ENCODE results near the gene CACNG7. TPM values are rescaled to one million over a fixed set of nuclear protein-coding genes. Genes with fewer than 3 reads are reported as not detected.
"Not testable (repeated sequence)": the region's sequence is repeated elsewhere in the genome, so short reads cannot be mapped to it uniquely, and the experiment has no call there.

CACNG7 gene
- total RNA-seq, 2 experiments from 2014 or later = not detected

DNA sequence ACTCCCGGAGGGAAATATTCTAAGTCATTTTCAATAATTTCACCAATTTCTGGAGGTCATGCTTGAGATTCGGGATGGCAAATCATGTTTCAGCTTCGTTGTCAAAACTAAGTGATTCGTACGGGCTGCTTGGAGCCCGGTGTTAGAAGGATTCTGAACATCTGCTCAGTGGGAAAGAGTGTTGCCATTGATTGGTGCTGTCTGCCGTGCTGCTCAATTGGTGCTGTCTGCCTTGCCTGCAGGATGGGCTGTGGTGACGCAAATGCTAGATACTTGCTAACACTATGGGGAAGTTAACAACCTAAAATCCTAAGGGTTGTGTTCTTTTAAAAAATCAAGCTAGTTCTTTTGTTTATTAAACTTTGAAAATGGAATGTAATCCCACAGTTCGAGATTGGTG, 36.4 kb downstream of the CACNG7 start:
- Mint-ChIP-seq H3K27me3 (peaks cover 44% of the 10 kb centered on the region), H3K4me3 (no peak overlapping the region), H3K9me3 (no peaks in the 10 kb centered on the region), H3K36me3 (no peaks in the 10 kb centered on the region), H3K4me1 (ENCODE audit: low read depth) (no peaks in the 10 kb centered on the region), H3K27ac (no peak overlapping the region)
- ChIA-PET POLR2A (interaction anchor here (0.6 kb wide), 2 partner anchors 9 to 62 kb away, joined by 3 to 4 read pairs; no protein-coding TSS in a partner anchor), CTCF (interaction anchor here (1.5 kb wide), 2 partner anchors 78 to 152 kb away, joined by 3 to 6 read pairs; no protein-coding TSS in a partner anchor)
- intact Hi-C loops (cut with micrococcal nuclease) = no loop called here
- DNase-seq = no peak

DNA sequence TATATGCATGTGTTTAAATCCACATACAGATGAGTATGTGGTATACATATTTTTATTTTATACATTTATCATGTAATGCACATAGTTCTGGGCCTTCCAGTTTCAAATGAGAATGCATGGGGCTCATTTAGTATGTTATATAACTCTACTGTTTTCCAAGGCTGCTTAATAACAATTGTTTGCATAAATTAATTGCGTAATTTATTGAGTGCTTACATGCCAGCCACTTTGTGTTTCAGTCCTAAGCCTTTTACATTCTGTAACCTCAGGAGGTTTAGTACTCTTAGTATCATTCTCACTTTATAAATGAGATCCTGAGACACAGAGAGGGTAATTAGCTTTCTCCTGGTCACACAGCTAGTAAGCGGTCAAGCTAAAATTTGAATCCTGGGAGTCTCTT, 36.9 kb downstream of the CACNG7 start:
- Mint-ChIP-seq H3K4me3 (no peak overlapping the region), H3K4me1 (ENCODE audit: low read depth) (no peaks in the 10 kb centered on the region), H3K9me3 (no peaks in the 10 kb centered on the region), H3K27ac (no peak overlapping the region), H3K27me3 (peaks cover 42% of the 10 kb centered on the region), H3K36me3 (no peaks in the 10 kb centered on the region)
- intact Hi-C loops (cut with micrococcal nuclease) = no loop called here
- ChIA-PET CTCF (no interaction called here), POLR2A (no interaction called here)
- DNase-seq = no peak

DNA sequence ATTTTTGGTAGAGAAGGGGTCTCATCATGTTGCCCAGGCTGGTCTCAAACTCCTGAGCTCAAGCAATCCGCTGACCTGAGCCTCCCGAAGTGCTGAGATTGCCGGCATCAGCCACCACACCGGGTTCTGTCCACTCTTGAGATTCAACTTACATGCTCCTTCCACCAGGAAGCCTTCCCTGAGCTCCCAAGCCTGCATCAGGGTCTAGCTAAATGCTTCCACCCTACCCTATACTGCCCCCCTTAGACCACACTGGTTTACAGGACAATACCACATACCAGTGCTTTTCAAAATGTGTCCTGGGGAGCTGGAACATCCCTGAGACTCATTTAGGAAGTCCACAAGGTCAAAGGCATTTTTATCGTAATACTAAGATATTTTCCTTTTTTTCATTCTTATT, 38.5 kb downstream of the CACNG7 start:
- ChIA-PET POLR2A (no interaction called here), CTCF (interaction anchor here (1.4 kb wide), 1 partner anchor 82 kb away, joined by 3 read pairs; no protein-coding TSS in a partner anchor)
- no peak overlapping the region for H3K4me3 Mint-ChIP-seq
- no peaks in the 10 kb centered on the region for H3K9me3 Mint-ChIP-seq
- peaks cover 35% of the 10 kb centered on the region for H3K27me3 Mint-ChIP-seq
- intact Hi-C loops (cut with micrococcal nuclease) = no loop called here
- H3K4me1 Mint-ChIP-seq (ENCODE audit: low read depth) = no peaks in the 10 kb centered on the region
- no peak overlapping the region for H3K27ac Mint-ChIP-seq
- H3K36me3 Mint-ChIP-seq = no peaks in the 10 kb centered on the region
- no peak for DNase-seq

DNA sequence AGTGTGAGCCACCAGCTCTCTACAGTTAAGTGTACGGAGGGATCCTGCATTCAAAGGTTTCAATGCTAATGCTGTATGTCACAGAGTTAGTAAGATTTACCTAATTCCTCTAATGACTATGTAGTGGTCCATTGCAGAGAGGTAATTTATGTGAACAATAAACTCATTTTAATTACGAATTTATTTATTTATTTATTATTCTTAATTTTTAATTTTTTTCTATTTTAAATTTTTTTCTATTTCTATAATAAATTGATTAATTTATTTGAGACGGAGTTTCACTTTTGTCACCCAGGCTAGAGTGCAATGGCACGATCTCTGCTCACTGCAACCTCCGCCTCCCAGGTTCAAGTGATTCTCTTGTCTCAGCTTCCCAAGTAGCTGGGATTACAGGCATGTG, 39.5 kb downstream of the CACNG7 start:
- H3K4me3 Mint-ChIP-seq; DNase-seq; H3K4me1 Mint-ChIP-seq (ENCODE audit: low read depth); H3K9me3 Mint-ChIP-seq; H3K27ac Mint-ChIP-seq; H3K36me3 Mint-ChIP-seq; POLR2A ChIA-PET; intact Hi-C loops (cut with micrococcal nuclease); CTCF ChIA-PET: not testable (repeated sequence)
- peaks cover 31% of the 10 kb centered on the region for H3K27me3 Mint-ChIP-seq

DNA sequence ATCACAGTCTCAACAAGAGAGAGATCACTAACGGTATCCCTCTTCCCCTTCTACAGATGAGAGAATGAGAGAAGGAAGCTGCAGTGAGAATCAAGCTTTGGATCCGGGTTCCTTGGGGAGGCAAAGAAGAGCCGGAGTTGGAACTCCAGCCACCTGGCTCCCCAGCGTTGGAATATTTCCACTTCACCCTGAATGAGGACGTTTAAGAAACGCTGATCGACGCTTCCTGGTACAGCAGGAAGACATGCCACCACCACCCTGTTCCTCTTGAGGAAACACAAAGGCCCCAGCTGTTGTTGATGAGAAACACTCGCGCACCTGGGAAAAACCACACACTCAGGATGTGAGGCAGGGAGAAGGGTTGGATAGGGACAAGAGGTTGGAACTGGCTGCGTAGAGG, 42.4 kb downstream of the CACNG7 start:
- Mint-ChIP-seq H3K27me3 (peaks cover 20% of the 10 kb centered on the region), H3K4me3 (no peak overlapping the region), H3K9me3 (no peaks in the 10 kb centered on the region), H3K4me1 (ENCODE audit: low read depth) (no peaks in the 10 kb centered on the region), H3K27ac (no peak overlapping the region), H3K36me3 (no peaks in the 10 kb centered on the region)
- intact Hi-C loops (cut with micrococcal nuclease) = no loop called here
- ChIA-PET CTCF (interaction anchor here (1.4 kb wide), 1 partner anchor 73 kb away, joined by 3 read pairs; no protein-coding TSS in a partner anchor), POLR2A (no interaction called here)
- DNase-seq = no peak

- H3K36me3 Mint-ChIP-seq = no peaks in the 10 kb centered on the region
- H3K27ac Mint-ChIP-seq = no peak overlapping the region
- no peaks in the 10 kb centered on the region for H3K4me1 Mint-ChIP-seq (ENCODE audit: low read depth)
- ChIA-PET CTCF (interaction anchor here (1.4 kb wide), 1 partner anchor 72 kb away, joined by 3 read pairs; no protein-coding TSS in a partner anchor), POLR2A (no interaction called here)
- no peaks in the 10 kb centered on the region for H3K9me3 Mint-ChIP-seq
- no peak overlapping the region for H3K4me3 Mint-ChIP-seq
- H3K27me3 Mint-ChIP-seq = peaks cover 22% of the 10 kb centered on the region
- DNase-seq = no peak
- intact Hi-C loops (cut with micrococcal nuclease) = no loop called here
Measured at GRCh38 chr19:53951947-53952346, 42.9 kb downstream of the CACNG7 start.

DNA sequence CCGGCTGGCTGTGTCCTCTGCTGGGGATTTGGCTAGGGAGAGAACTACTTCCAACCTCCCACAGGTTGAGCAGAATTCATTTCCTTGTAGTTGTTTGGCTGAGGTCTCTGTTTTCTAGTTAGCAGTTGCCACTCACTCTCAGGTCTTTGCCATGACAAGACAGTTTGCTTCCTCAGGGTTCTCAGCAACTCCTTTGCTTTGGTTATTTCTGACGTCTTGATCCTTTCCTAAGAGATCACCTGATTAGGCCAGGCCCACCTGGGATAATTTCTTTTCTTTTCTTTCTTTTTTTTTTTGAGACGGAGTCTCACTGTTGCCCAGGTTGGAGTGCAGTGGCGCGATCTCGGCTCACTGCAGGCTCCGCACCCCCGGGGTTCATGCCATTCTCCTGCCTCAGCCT, 44.3 kb downstream of the CACNG7 start:
- intact Hi-C loops (cut with micrococcal nuclease) = no loop called here
- ChIA-PET POLR2A (no interaction called here), CTCF (interaction anchor here (0.6 kb wide), 1 partner anchor 54 kb away, joined by 4 read pairs; no protein-coding TSS in a partner anchor)
- Mint-ChIP-seq H3K36me3 (no peaks in the 10 kb centered on the region), H3K4me1 (ENCODE audit: low read depth) (no peaks in the 10 kb centered on the region), H3K27ac (no peak overlapping the region), H3K4me3 (no peak overlapping the region), H3K27me3 (peaks cover 25% of the 10 kb centered on the region), H3K9me3 (no peaks in the 10 kb centered on the region)
- no peak for DNase-seq

GRCh38 chr19:53957448-53958167, 48.5 kb downstream of the CACNG7 start:
- intact Hi-C loops (cut with micrococcal nuclease) = no loop called here
- Mint-ChIP-seq H3K4me3 (no peak overlapping the region), H3K9me3 (no peaks in the 10 kb centered on the region), H3K36me3 (no peaks in the 10 kb centered on the region), H3K27ac (no peak overlapping the region), H3K27me3 (peaks cover 46% of the 10 kb centered on the region), H3K4me1 (ENCODE audit: low read depth) (peaks cover 2% of the 10 kb centered on the region)
- ChIA-PET POLR2A (no interaction called here), CTCF (no interaction called here)
- no peak for DNase-seq

DNA sequence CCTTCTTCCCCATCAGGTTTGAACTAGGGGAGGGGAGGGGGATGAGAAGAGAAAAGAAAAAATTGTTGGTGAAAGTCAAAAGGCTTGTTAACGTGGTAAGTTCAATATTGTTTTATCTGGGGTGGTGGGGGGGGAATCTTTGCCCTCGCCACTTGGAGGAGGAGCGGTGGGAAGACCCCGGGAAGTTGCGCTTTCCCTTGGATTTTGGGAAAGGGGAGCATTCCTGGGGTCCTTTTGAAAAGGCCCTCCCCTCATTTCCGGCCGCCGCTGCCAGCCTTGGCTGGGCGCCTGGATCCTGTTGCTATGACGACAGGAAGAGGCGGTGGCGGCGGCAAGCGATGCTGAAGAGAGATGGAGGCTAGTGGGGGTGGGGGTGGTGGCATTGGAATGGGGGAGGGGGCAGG, 49.1 kb downstream of the CACNG7 start:
- Mint-ChIP-seq H3K36me3 (no peaks in the 10 kb centered on the region), H3K4me3 (no peak overlapping the region), H3K27ac (no peak overlapping the region), H3K9me3 (no peaks in the 10 kb centered on the region), H3K4me1 (ENCODE audit: low read depth) (peaks cover 2% of the 10 kb centered on the region), H3K27me3 (peaks cover 46% of the 10 kb centered on the region)
- DNase-seq = no peak
- ChIA-PET CTCF (no interaction called here), POLR2A (no interaction called here)
- intact Hi-C loops (cut with micrococcal nuclease) = no loop called here

DNA sequence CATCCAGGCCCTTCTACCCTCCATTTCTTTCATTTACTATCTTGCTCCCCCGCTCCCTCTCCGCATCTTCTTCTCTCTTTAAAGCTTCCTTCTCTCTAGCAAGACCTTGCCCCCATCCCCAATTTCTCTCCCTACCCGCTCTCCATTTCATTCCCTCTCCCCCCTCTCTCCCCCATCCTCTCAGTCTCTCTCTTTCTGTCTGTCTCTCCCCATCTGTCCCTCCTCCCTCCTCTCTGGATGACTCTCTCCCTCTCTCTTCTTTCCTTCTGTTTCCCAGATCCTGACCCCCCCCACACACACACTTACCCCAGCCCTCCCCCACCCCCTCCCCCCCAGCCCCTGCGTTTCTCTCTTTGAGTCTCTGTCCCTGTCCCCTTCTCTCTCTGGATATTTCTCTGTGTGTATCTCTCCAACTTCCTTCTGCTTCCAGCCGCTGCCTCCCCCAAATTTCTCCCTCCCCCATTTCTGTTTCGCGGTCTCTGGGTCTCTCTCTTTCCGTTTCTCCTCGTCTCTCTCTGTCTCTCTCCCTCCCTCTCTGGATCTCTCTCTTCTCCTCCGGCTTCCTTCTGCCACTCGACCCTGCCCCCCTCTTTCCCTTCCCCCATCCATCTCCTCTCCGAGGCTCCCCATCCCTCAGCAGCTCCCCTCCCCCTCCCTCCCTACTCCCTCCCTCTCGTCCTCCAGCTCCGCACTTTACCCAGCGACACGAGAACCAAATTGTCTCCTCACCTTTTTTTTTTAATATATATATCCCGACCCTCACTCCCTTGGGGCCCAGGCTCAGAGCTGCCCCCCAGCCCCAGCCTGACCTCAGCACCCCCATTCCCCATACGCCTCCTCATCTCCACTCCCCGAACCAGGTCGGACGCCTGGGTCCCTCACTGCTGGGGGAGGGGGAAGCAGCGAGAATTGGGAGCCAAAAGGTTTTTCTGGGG, 50.0 kb downstream of the CACNG7 start:
- ChIA-PET POLR2A (interaction anchor here (0.6 kb wide), 1 partner anchor 12 kb away, joined by 3 read pairs; no protein-coding TSS in a partner anchor), CTCF (interaction anchor here (0.9 kb wide), 1 partner anchor 71 kb away, joined by 3 read pairs; no protein-coding TSS in a partner anchor)
- Mint-ChIP-seq H3K27me3 (peaks cover 51% of the 10 kb centered on the region), H3K9me3 (no peaks in the 10 kb centered on the region), H3K4me3 (no peak overlapping the region), H3K27ac (no peak overlapping the region), H3K36me3 (no peaks in the 10 kb centered on the region), H3K4me1 (ENCODE audit: low read depth) (peaks cover 4% of the 10 kb centered on the region)
- intact Hi-C loops (cut with micrococcal nuclease) = no loop called here
- no peak for DNase-seq

- intact Hi-C loops (cut with micrococcal nuclease) = no loop called here
- no peak overlapping the region for H3K27ac Mint-ChIP-seq
- DNase-seq = no peak
- peaks cover 60% of the 10 kb centered on the region for H3K27me3 Mint-ChIP-seq
- no peaks in the 10 kb centered on the region for H3K9me3 Mint-ChIP-seq
- ChIA-PET CTCF (interaction anchor here (0.9 kb wide), 1 partner anchor 70 kb away, joined by 3 read pairs; no protein-coding TSS in a partner anchor), POLR2A (no interaction called here)
- H3K4me3 Mint-ChIP-seq = no peak overlapping the region
- H3K36me3 Mint-ChIP-seq = no peaks in the 10 kb centered on the region
- peaks cover 4% of the 10 kb centered on the region for H3K4me1 Mint-ChIP-seq (ENCODE audit: low read depth)
Measured at GRCh38 chr19:53960187-53960586, 51.1 kb downstream of the CACNG7 start.

DNA sequence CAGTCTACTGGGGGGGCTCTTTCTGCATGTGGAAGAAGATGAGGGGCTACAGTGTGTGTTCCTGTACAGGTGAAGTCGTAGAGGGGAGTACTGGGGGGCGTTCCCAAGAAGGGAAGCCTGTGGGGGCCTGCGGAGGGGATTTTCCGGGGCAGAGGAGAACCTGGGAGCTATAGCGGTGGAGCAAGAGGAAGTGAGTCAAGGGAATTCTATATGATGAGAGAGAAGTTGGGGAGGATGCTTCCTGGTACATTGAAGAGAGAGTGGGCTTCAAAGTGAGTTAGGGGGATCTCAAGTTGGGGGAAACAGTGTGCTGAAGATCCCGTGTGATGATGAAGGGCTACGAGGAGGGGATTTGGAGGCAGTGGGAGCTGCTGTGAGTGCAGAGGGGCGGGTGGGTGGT, 51.8 kb downstream of the CACNG7 start:
- no peaks in the 10 kb centered on the region for H3K9me3 Mint-ChIP-seq
- POLR2A ChIA-PET = no interaction called here
- H3K27ac Mint-ChIP-seq = no peak overlapping the region
- CTCF ChIA-PET = no interaction called here
- H3K27me3 Mint-ChIP-seq = peaks cover 62% of the 10 kb centered on the region
- peaks cover 4% of the 10 kb centered on the region for H3K4me1 Mint-ChIP-seq (ENCODE audit: low read depth)
- intact Hi-C loops (cut with micrococcal nuclease) = no loop called here
- no peak for DNase-seq
- no peaks in the 10 kb centered on the region for H3K36me3 Mint-ChIP-seq
- no peak overlapping the region for H3K4me3 Mint-ChIP-seq
